Mammary epithelial cell (primary cell): ENCODE results near the gene TNS1.

ENCODE experiments used
- EZH2 ChIP-seq: IDR thresholded peaks from 2 replicates; pipeline ENCODE4 v1.6.1; 2012; ENCODE audit warnings: low read length, inconsistent platforms, borderline replicate concordance
- TF ChIP-seq, protein P1 (sequence below), 2 donors: IDR thresholded peaks in 1 of 2; conservative IDR thresholded peaks in 1 of 2; 2 replicates each; pipeline ENCODE4 v1.5.1; 2011 to 2012; ENCODE audit warnings: inconsistent platforms in 2 of 2, low read length in 2 of 2, mild to moderate bottlenecking in 2 of 2, control low read depth in 1 of 2, low read depth in 1 of 2; ENCODE audit not compliant: insufficient read depth in 1 of 2; ENCODE audit errors: extremely low read depth in 1 of 2

DNA sequence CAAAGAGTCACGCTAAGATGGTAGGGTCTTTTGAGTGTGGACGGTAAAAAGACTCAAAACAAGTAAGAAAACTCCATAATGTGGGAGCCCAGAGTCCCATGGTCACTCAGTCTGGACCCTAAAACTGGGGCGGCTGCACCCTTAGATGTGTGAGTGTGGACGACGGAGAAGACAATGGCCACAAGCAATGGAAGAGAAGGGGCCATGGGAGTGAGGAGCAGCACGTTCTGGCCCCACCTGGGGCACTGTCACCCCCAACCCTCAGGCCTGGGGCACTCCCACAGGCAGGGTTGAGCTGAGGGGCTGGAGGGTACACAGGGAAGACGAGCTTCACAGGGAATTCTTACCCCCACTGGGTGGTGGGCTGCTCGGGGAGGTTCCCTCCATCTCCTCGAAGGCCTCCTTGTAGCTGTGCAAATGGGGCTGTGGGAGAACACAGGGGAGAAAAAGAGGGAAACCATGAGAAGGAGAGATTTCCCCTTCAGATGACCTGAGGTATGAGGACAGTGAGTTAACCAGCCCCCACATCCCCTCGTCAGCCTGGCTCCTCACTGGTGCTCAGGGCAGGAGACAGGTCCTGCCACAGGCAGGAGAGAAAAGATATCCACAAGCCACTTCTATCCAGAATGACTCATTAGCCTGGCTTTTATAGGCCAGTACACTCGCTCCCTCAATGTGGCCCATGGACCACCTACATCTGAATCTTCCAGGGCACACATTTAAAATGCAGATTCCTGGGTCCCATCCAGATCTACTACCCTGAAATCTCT is 167.9 kb downstream of the TNS1 start:
- TF ChIP-seq, protein P1, sequence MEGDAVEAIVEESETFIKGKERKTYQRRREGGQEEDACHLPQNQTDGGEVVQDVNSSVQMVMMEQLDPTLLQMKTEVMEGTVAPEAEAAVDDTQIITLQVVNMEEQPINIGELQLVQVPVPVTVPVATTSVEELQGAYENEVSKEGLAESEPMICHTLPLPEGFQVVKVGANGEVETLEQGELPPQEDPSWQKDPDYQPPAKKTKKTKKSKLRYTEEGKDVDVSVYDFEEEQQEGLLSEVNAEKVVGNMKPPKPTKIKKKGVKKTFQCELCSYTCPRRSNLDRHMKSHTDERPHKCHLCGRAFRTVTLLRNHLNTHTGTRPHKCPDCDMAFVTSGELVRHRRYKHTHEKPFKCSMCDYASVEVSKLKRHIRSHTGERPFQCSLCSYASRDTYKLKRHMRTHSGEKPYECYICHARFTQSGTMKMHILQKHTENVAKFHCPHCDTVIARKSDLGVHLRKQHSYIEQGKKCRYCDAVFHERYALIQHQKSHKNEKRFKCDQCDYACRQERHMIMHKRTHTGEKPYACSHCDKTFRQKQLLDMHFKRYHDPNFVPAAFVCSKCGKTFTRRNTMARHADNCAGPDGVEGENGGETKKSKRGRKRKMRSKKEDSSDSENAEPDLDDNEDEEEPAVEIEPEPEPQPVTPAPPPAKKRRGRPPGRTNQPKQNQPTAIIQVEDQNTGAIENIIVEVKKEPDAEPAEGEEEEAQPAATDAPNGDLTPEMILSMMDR (conservative IDR thresholded peaks at IDR 0.05 in 1 of 2, IDR thresholded peaks at IDR 0.05 in 1 of 2; ENCODE audit: extremely low read depth in 1 of 2, insufficient read depth in 1 of 2, low read depth in 1 of 2, low read length in 2 of 2) = no peak
- TF ChIP-seq EZH2 = no peak
